Measurements from ENCODE around the gene GPR107.

GPR107 gene

GRCh38 chr9:130041648-130042405 lies 11.9 kb upstream of the GPR107 start:
- TF ChIP-seq CTCF (conservative IDR thresholded peaks at IDR 0.05; ENCODE audit: low read length) = no peak
- no peak for DNase-seq (ENCODE audit: low read depth)

DNA sequence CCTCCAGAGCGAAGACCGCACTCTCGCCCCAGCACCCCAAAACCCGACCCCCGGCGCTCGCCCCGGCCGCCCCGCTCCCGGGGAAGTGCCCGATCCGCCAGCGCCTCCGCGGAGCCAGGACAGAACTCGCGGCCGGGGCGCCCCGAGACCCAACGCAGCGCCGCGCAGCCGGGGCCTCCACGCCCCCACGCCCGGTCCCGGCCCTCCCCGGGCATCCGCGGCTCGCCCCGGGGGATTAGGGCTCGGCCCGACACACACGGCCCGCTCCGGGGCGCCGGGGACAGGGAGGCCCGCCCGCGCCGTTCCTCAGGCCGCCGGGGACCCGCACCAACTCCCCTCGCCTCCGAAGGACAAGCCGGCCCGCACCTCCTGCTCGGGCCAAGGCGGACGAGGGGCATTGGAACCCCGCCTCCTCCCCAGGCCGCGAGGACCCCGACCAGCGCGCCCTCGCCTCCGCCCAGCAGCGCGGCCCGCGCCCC lies 11.3 kb upstream of the GPR107 start:
- H3K4me3 ChIP-seq (ENCODE audit: low read length) = peak overlapping the region; percentile 85
- TF ChIP-seq CTCF (conservative IDR thresholded peaks at IDR 0.05; ENCODE audit: low read length) = no peak
- no peak for DNase-seq (ENCODE audit: low read depth)

More at GRCh38 chr9:130041648-130042405, 11.9 kb upstream of the GPR107 start:
- peak overlapping the region; percentile 85 for H3K4me3 ChIP-seq (ENCODE audit: low read length)

- DNase-seq (ENCODE audit: low read depth) = peak; percentile 75
- H3K4me3 ChIP-seq (ENCODE audit: low read length) = peak within 1 kb of the TSS; percentile 85
- TF ChIP-seq CTCF (conservative IDR thresholded peaks at IDR 0.05; ENCODE audit: low read length) = no peak
These were observed 10.6 kb upstream of the GPR107 start, which contains the start of gene FNBP1 for GRCh38 chr9:130042885-130043653. Gene FNBP1, minus strand, starts transcription at chr9:130043189. Its CDS starts 214 bp downstream, at chr9:130042975.

DNA sequence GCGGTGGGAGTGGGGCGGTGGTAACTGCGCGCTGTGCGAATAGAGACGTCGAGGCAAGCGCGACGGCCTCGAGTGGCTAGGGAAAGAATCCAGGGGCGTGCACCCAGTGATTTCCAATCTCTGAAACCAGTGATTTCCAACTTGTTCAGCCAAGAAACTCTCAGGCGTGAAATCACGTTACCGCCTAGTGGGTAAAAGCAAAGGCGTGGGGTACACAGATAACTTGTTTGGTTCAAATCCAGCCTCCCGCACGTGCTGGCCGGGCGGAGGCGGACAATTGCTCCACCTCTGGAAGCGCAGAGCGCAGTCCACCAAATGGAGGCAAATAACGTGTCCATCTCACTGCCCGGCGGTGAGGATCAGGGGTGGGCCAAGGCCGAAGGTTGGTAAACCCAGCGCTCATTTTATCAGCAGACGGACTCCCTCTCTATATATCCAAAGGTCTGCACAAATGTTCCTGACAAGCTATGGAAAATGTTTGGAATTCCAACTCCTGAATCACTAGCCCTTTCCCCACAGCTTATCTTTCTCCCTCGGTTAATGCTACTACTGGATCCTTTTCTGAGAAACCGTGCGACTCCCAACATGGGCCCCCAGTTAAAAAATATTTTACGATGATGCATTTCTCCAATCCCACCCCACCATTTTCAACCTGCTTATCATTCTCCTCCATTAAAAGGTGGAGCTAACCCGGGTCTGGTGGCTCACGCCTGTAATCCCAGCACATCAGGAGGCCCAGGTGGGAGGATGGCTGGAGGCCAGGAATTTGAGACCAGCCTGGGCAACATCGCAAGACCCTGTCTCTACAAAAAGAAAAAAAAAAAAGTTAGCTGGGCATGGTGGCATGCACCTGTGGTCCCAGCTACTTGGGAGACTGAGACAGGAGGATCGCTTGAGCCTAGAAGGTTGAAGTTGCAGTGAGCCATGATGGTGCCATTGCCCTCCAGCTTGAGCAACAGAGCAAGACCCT lies 9.8 kb upstream of the GPR107 start:
- peak overlapping the region; percentile 85 for H3K4me3 ChIP-seq (ENCODE audit: low read length)
- peak; percentile 33 for TF ChIP-seq CTCF (conservative IDR thresholded peaks at IDR 0.05; ENCODE audit: low read length)
- peak; percentile 53 for DNase-seq (ENCODE audit: low read depth)

GRCh38 chr9:130045725-130046450 lies 7.8 kb upstream of the GPR107 start:
- no peak for TF ChIP-seq CTCF (conservative IDR thresholded peaks at IDR 0.05; ENCODE audit: low read length)

More at GRCh38 chr9:130045725-130046450, 7.8 kb upstream of the GPR107 start:
- no peak overlapping the region for H3K4me3 ChIP-seq (ENCODE audit: low read length)
- no peak for DNase-seq (ENCODE audit: low read depth)
